ENCODE measurements around the gene OR6Y1. TPM values are rescaled to one million over a fixed set of nuclear protein-coding genes. Genes with fewer than 3 reads are reported as not detected.

OR6Y1 gene
- total RNA-seq, 1 donor from 2014 or later, result not detected

GRCh38 chr1:158520955-158521665, 33.1 kb downstream of the OR6Y1 start:
- DNase-seq (ENCODE audit: extremely low spot score, unreplicated experiment), result no peak
- no peaks in the 10 kb centered on the region for H3K36me3 Mint-ChIP-seq
- no peak for TF ChIP-seq CTCF (conservative IDR thresholded peaks at IDR 0.05)
- no peak overlapping the region for H3K4me3 Mint-ChIP-seq
- no peaks in the 10 kb centered on the region for H3K27me3 Mint-ChIP-seq
- H3K4me1 Mint-ChIP-seq (ENCODE audit: unreplicated experiment), result no peaks in the 10 kb centered on the region
- no peaks in the 10 kb centered on the region for H3K9me3 Mint-ChIP-seq
- H3K27ac Mint-ChIP-seq, result no peak overlapping the region

GRCh38 chr1:158520021-158520420, 34.2 kb downstream of the OR6Y1 start:
- no peak for DNase-seq (ENCODE audit: extremely low spot score, unreplicated experiment)
- no peaks in the 10 kb centered on the region for H3K9me3 Mint-ChIP-seq
- no peaks in the 10 kb centered on the region for H3K27me3 Mint-ChIP-seq
- H3K36me3 Mint-ChIP-seq, result no peaks in the 10 kb centered on the region
- H3K4me3 Mint-ChIP-seq, result no peak overlapping the region
- H3K4me1 Mint-ChIP-seq (ENCODE audit: unreplicated experiment), result no peaks in the 10 kb centered on the region
- no peak overlapping the region for H3K27ac Mint-ChIP-seq
- no peak for TF ChIP-seq CTCF (conservative IDR thresholded peaks at IDR 0.05)

- no peaks in the 10 kb centered on the region for H3K4me1 Mint-ChIP-seq (ENCODE audit: unreplicated experiment)
Measured at GRCh38 chr1:158516966-158517365, 37.2 kb downstream of the OR6Y1 start.

GRCh38 chr1:158509471-158510156, 44.6 kb downstream of the OR6Y1 start:
- no peak overlapping the region for H3K27ac Mint-ChIP-seq
- TF ChIP-seq CTCF (conservative IDR thresholded peaks at IDR 0.05), result no peak
- H3K4me3 Mint-ChIP-seq, result no peak overlapping the region
- H3K4me1 Mint-ChIP-seq (ENCODE audit: unreplicated experiment), result no peaks in the 10 kb centered on the region
- H3K36me3 Mint-ChIP-seq, result no peaks in the 10 kb centered on the region
- H3K9me3 Mint-ChIP-seq, result no peaks in the 10 kb centered on the region
- peaks cover 8% of the 10 kb centered on the region for H3K27me3 Mint-ChIP-seq
- no peak for DNase-seq (ENCODE audit: extremely low spot score, unreplicated experiment)

More at GRCh38 chr1:158516966-158517365, 37.2 kb downstream of the OR6Y1 start:
- no peak for TF ChIP-seq CTCF (conservative IDR thresholded peaks at IDR 0.05)
- Mint-ChIP-seq H3K9me3 (no peaks in the 10 kb centered on the region), H3K36me3 (no peaks in the 10 kb centered on the region), H3K27ac (no peak overlapping the region), H3K27me3 (no peaks in the 10 kb centered on the region), H3K4me3 (no peak overlapping the region)
- DNase-seq (ENCODE audit: extremely low spot score, unreplicated experiment), result no peak

- Mint-ChIP-seq H3K27ac (no peak overlapping the region), H3K27me3 (peaks cover 8% of the 10 kb centered on the region), H3K4me1 (ENCODE audit: unreplicated experiment) (no peaks in the 10 kb centered on the region), H3K4me3 (no peak overlapping the region), H3K36me3 (no peaks in the 10 kb centered on the region), H3K9me3 (no peaks in the 10 kb centered on the region)
- no peak for TF ChIP-seq CTCF (conservative IDR thresholded peaks at IDR 0.05)
- DNase-seq (ENCODE audit: extremely low spot score, unreplicated experiment), result no peak
Measured at GRCh38 chr1:158507511-158507910, 46.7 kb downstream of the OR6Y1 start.
